AG04450 (cell line): ENCODE data around the gene PURB. TPM values are rescaled to one million over a fixed set of nuclear protein-coding genes. Genes with fewer than 3 reads are reported as not detected.

Source experiments
- CTCF ChIA-PET: fragments of 300-600, 350-600 bp; formaldehyde crosslinking; extraction: SDS; loops from one replicate; lab custom pipeline; 2022; ENCODE audit warnings: antibody characterized with exemption, inconsistent platforms; lab: Charles Lee
- POLR2A ChIA-PET: fragments of 350-600 bp; formaldehyde crosslinking; extraction: SDS; loops from one replicate; lab custom pipeline; 2021; ENCODE audit warnings: antibody characterized with exemption, inconsistent platforms; lab: Yijun Ruan, JAX
- DNase-seq: peaks from one replicate; pipeline ENCODE4 v3.0.0-alpha.2; 2011; ENCODE audit warnings: low read depth, low spot score
- H3K27ac ChIP-seq: one replicate; pipeline ENCODE4 v1.5.1; 2012; ENCODE audit warnings: low read depth, low read length, control low read depth
- H3K27me3 ChIP-seq: one replicate; pipeline ENCODE4 v1.6.0; 2012; ENCODE audit warnings: low read length; ENCODE audit not compliant: control insufficient read depth, insufficient read depth
- H3K4me3 ChIP-seq: 2 replicates; pipeline ENCODE4 v1.5.1; 2011; ENCODE audit warnings: mild to moderate bottlenecking, low read depth, low read length, control low read depth
- H3K9me3 ChIP-seq: 2 replicates; pipeline ENCODE4 v1.5.1; 2012; ENCODE audit warnings: low read length; ENCODE audit not compliant: control insufficient read depth, insufficient read depth
- polyA plus RNA-seq: library from polyadenylated mRNA; depleted of rRNA; stranded (reverse); fragments of >200 nt; gene quantifications from 2 replicates; pipeline ENCODE4 v1.2.3, GENCODE V29; 2011; rRNA removed
- TF ChIP-seq, protein P1 (sequence below): IDR thresholded peaks from 2 replicates; pipeline ENCODE4 v1.5.1; 2011; ENCODE audit warnings: low read depth, low read length, control low read depth, inconsistent platforms

Gene PURB
- polyA plus RNA-seq, 1 experiment, result 7.6 TPM

DNA sequence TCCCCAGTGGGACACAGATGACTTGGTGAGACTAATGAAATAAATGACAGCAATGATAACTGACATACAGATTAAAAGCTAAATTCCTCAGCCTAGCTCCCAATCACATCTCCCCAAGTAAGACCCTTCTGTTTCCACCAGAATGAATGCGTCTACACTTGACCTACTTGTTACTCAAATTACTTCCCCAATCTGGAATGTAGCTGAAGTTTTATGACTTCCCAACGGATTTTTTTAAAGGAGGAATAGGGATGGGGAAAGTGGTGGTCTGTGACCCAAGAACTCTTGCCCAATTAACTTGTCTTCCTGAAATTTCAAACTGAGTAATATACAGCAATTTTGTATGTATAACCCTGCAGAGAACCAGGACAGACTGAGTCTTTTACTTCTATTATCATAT lies 46.6 kb downstream of the PURB start:
- ChIA-PET POLR2A (no interaction called here), CTCF (interaction anchor here (1.1 kb wide), 1 partner anchor 250 kb away, joined by 3 read pairs; no protein-coding TSS in a partner anchor)
- DNase-seq, result no peak
- TF ChIP-seq, protein P1, sequence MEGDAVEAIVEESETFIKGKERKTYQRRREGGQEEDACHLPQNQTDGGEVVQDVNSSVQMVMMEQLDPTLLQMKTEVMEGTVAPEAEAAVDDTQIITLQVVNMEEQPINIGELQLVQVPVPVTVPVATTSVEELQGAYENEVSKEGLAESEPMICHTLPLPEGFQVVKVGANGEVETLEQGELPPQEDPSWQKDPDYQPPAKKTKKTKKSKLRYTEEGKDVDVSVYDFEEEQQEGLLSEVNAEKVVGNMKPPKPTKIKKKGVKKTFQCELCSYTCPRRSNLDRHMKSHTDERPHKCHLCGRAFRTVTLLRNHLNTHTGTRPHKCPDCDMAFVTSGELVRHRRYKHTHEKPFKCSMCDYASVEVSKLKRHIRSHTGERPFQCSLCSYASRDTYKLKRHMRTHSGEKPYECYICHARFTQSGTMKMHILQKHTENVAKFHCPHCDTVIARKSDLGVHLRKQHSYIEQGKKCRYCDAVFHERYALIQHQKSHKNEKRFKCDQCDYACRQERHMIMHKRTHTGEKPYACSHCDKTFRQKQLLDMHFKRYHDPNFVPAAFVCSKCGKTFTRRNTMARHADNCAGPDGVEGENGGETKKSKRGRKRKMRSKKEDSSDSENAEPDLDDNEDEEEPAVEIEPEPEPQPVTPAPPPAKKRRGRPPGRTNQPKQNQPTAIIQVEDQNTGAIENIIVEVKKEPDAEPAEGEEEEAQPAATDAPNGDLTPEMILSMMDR, result no peak
- no peaks in the 10 kb centered on the region for H3K9me3 ChIP-seq
- no peak overlapping the region for H3K27ac ChIP-seq
- H3K4me3 ChIP-seq, result no peak overlapping the region
- H3K27me3 ChIP-seq, result no peaks in the 10 kb centered on the region

DNA sequence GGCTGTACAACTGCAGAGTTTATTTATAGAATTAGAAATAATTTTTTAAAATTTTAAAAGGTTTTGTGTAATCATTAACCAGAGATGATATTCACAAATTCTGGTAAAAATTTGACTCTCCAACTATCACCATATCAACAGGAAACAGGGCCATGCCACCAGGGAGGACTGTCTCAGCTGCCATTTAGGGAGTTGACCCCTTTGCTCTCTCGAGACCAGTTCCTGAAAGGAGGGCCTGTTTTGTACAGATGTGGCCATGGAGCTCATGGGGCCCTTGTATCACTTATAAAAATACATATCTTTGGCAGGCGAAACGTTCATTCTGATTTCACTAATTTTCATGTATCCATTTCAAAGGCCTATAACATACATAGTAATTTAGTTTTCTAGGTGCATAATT lies 57.8 kb downstream of the PURB start:
- TF ChIP-seq, protein P1, result no peak
- no peak overlapping the region for H3K4me3 ChIP-seq
- H3K27me3 ChIP-seq, result no peaks in the 10 kb centered on the region
- POLR2A ChIA-PET, result no interaction called here
- no peak overlapping the region for H3K27ac ChIP-seq
- DNase-seq, result no peak
- H3K9me3 ChIP-seq, result no peaks in the 10 kb centered on the region
- CTCF ChIA-PET, result no interaction called here

Other genes starting within 250 kb of the PURB start
- 4.8 and 7.7 TPM in 2 replicates for gene ZMIZ2, start 136.7 kb downstream of the PURB start, polyA plus RNA-seq
- 4,846 and 5,100 TPM in 2 replicates for gene PPIA, start 88.8 kb downstream of the PURB start, polyA plus RNA-seq
- 141 and 164 TPM in 2 replicates for gene H2AZ2, start 37.4 kb downstream of the PURB start, polyA plus RNA-seq
- gene MYO1G, start 93.5 kb upstream of the PURB start, polyA plus RNA-seq, result not detected in 2 replicates
- 24.7 and 40.6 TPM in 2 replicates for gene CCM2, start 114.7 kb upstream of the PURB start, polyA plus RNA-seq
- 0.64 and 1.7 TPM in 2 replicates for gene NACAD, start 203.4 kb upstream of the PURB start, polyA plus RNA-seq
- 38.8 and 47.9 TPM in 2 replicates for gene TBRG4, start 226.2 kb upstream of the PURB start, polyA plus RNA-seq